GM10266 (cell line): Measurements from ENCODE around the gene STK38.

Experiments used
- DNase-seq: peaks from one replicate; pipeline ENCODE4 v3.0.0; 2012; ENCODE audit errors: extremely low spot score
- TF ChIP-seq, protein P1 (sequence below): IDR thresholded peaks from 2 replicates; pipeline ENCODE4 v1.5.1; 2012; ENCODE audit warnings: mild to moderate bottlenecking, low read depth; ENCODE audit not compliant: control insufficient read depth, insufficient read depth; ENCODE audit errors: missing control alignments

The STK38 gene

DNA sequence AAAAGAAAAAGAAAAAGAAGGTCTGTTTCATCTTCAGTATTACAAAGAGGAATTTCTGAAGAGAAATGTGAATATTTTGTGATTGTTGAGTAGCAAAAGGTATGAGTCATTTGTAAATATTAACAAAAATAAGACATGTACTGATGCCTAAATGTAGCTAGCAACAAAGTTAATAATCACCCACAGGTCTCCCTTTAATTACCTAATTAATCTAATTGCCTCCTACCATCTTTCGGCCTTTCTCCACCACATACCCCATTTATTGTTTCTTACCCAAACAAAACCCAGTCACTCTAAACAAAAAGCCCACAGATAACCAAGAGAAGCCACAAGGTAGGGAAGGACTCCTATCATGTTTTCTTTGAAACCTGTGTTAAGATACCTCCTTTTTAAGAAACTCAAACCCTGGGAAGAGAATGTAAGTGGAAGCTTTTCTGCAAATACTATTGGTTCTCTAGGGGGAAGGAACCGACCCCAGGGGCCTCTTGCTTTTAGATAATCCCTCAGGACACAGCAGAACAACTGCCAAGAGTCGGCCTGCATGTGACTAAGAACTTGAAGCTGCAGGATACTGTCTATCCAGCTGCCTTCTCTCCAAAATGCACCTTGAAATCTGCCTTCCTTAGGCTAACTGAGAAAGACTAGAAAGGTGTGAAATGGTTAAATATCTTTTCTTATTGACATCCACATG is 16.1 kb upstream of the STK38 start:
- no peak for DNase-seq
- TF ChIP-seq, protein P1, sequence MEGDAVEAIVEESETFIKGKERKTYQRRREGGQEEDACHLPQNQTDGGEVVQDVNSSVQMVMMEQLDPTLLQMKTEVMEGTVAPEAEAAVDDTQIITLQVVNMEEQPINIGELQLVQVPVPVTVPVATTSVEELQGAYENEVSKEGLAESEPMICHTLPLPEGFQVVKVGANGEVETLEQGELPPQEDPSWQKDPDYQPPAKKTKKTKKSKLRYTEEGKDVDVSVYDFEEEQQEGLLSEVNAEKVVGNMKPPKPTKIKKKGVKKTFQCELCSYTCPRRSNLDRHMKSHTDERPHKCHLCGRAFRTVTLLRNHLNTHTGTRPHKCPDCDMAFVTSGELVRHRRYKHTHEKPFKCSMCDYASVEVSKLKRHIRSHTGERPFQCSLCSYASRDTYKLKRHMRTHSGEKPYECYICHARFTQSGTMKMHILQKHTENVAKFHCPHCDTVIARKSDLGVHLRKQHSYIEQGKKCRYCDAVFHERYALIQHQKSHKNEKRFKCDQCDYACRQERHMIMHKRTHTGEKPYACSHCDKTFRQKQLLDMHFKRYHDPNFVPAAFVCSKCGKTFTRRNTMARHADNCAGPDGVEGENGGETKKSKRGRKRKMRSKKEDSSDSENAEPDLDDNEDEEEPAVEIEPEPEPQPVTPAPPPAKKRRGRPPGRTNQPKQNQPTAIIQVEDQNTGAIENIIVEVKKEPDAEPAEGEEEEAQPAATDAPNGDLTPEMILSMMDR: no peak

DNA sequence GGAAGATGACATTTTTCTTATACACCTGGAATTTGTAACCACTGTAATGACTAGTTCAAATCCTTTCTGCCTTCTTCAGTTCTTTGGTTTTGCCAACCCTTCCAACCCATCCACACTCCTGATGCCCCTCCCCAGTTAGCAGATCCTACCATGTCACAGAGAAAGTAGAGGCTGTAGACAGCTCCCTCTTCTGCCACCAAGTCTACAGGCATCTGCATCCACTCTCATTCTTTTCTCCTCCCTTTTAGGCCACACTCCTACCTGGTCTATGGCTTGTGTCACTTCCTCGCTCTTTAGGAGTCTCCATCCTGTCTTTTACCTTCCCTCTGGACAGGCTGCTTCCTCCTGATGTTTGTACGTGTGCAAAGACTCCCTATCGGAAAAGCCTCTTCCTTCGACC is 13.5 kb upstream of the STK38 start:
- TF ChIP-seq, protein P1: no peak
- no peak for DNase-seq

GRCh38 chr6:36559011-36559793 is 11.9 kb upstream of the STK38 start:
- TF ChIP-seq, protein P1: no peak
- no peak for DNase-seq

DNA sequence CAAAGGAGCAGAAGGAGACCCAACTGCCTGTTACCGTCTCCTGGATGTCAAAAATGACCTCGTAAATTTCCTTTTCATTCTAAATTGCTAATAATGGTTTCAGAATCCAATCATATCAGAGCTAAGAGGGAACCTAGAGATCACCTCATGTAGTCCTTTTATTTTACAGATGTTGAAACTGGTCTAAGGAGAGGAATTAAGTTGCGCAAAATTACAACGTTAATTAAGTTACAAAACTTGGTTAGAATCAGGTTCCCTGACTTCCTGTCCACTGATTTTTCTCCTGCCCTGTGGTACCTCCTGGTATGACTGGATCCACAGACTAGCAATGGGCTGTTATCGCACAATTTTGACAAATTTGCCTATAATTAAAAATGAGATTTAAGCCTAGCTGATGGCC is 9.0 kb upstream of the STK38 start:
- TF ChIP-seq, protein P1: no peak
- DNase-seq: no peak

- no peak for DNase-seq
- TF ChIP-seq, protein P1: no peak
These were observed 8.5 kb upstream of the STK38 start for GRCh38 chr6:36555750-36556252.

GRCh38 chr6:36550473-36551000 is 3.3 kb upstream of the STK38 start:
- no peak for DNase-seq
- TF ChIP-seq, protein P1: no peak

DNA sequence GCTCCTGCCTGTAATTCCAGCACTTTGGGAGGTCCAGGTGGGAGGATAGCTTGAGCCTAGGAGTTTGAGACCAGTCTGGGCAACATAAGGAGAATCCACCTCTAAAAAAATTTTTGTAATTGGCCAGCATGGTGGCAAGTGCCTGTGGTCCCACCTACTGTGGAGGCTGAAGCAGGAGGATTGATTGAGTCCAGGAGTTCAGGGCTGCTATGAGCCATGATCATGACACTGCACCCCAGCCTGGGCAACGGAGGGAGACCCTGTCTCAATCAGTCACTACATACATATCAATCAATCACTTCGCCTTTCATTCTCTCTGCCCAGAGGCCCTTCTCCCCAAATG is 1.1 kb upstream of the STK38 start:
- DNase-seq: no peak
- TF ChIP-seq, protein P1: no peak
